H1 (cell line): ENCODE measurements around the gene ARHGAP12. TPM values are rescaled to one million over a fixed set of nuclear protein-coding genes. Genes with fewer than 3 reads are reported as not detected.

Source experiments
- CTCF ChIA-PET: fragments of 300-600 bp; sonication (Branson Sonifier 250); formaldehyde crosslinking; loops from one replicate; lab custom pipeline; 2021; ENCODE audit not compliant: partially characterized antibody; lab: Charles Lee
- POLR2A ChIA-PET: fragments of 300-600 bp; sonication (Branson Sonifier 250); formaldehyde crosslinking; loops from one replicate; lab custom pipeline; 2021; ENCODE audit warnings: inconsistent platforms; ENCODE audit not compliant: partially characterized antibody; lab: Charles Lee
- DNase-seq, 2 experiments: peaks; one replicate each; pipeline versions ENCODE4 v3.0.0 to v3.0.0-alpha.2; 2010 to 2022; ENCODE audit warnings: low spot score in 2 of 2, low read depth in 1 of 2, mixed read lengths in 1 of 2
- FAIRE-seq: peaks from 2 replicates; lab custom pipeline; 2011; peaks lifted over from hg19 to GRCh38; lab: Jason Lieb, UNC
- H2AFZ ChIP-seq: 2 replicates; pipeline ENCODE4 v1.8.1; 2012; ENCODE audit warnings: low read length, inconsistent platforms
- H2AK5ac ChIP-seq: 2 replicates; pipeline ENCODE4 v1.6.1; 2013; ENCODE audit warnings: low read depth, low read length
- H2BK120ac ChIP-seq: replicated peaks from 2 replicates; pipeline ENCODE3; 2013; ENCODE audit warnings: low read depth, low read length, inconsistent platforms
- H2BK12ac ChIP-seq: 2 replicates; pipeline ENCODE4 v1.6.1; 2013; ENCODE audit warnings: low read depth, low read length
- H2BK15ac ChIP-seq: 2 replicates; pipeline ENCODE4 v1.6.1; 2013; ENCODE audit warnings: low read length
- H2BK20ac ChIP-seq: 2 replicates; pipeline ENCODE4 v1.6.1; 2013; ENCODE audit warnings: low read length
- H2BK5ac ChIP-seq: 2 replicates; pipeline ENCODE4 v1.6.1; 2013; ENCODE audit warnings: low read depth, low read length
- H3K14ac ChIP-seq: 2 replicates; pipeline ENCODE4 v1.6.1; 2013; ENCODE audit warnings: inconsistent platforms; ENCODE audit not compliant: insufficient read length
- H3K18ac ChIP-seq: 2 replicates; pipeline ENCODE4 v1.6.1; 2013; ENCODE audit warnings: low read length; ENCODE audit errors: extremely low read depth
- H3K23ac ChIP-seq: 2 replicates; pipeline ENCODE4 v1.6.1; 2013; ENCODE audit warnings: inconsistent platforms; ENCODE audit not compliant: insufficient read length
- H3K23me2 ChIP-seq: 2 replicates; pipeline ENCODE4 v1.6.1; 2013; ENCODE audit warnings: low read depth, low read length
- H3K27ac ChIP-seq: 2 replicates; pipeline ENCODE4 v1.6.1; 2011; ENCODE audit warnings: low read depth, low read length, inconsistent platforms
- H3K27me3 ChIP-seq, 4 experiments: replicated peaks in 1 of 4; 1 replicate in 1 of 4; 2 replicates in 3 of 4; pipeline versions ENCODE4 v1.6.1 to v1.8.1; 2011 to 2013; ENCODE audit warnings: low read length in 3 of 4, mild to moderate bottlenecking in 3 of 4, inconsistent platforms in 2 of 4, mixed read lengths in 2 of 4, moderate library complexity in 1 of 4; ENCODE audit not compliant: control insufficient read depth in 3 of 4, insufficient read depth in 3 of 4; ENCODE audit errors: extremely low read depth in 1 of 4
- H3K36me3 ChIP-seq, 4 experiments: 2 replicates each; pipeline versions ENCODE4 v1.6.1 to v1.8.1; 2011 to 2013; ENCODE audit warnings: mild to moderate bottlenecking in 4 of 4, low read length in 3 of 4, moderate library complexity in 2 of 4, control low read depth in 1 of 4, inconsistent platforms in 1 of 4; ENCODE audit not compliant: insufficient read depth in 4 of 4, control insufficient read depth in 2 of 4
- H3K4ac ChIP-seq: replicated peaks from 2 replicates; pipeline ENCODE3; 2013; ENCODE audit warnings: low read length, low read depth, mixed read lengths, inconsistent platforms; ENCODE audit not compliant: insufficient read length
- H3K4me1 ChIP-seq, 4 experiments: replicated peaks in 1 of 4; 1 replicate in 1 of 4; 2 replicates in 3 of 4; pipeline versions ENCODE4 v1.6.1 to v1.8.1; 2011 to 2013; ENCODE audit warnings: low read length in 3 of 4, inconsistent platforms in 2 of 4, mixed read lengths in 1 of 4; ENCODE audit not compliant: insufficient read depth in 4 of 4, control insufficient read depth in 3 of 4
- H3K4me2 ChIP-seq, 2 experiments: 2 replicates each; pipeline versions ENCODE4 v1.6.1 to v1.8.1; 2011 to 2013; ENCODE audit warnings: low read depth in 2 of 2, low read length in 2 of 2, control low read depth in 1 of 2, inconsistent platforms in 1 of 2, mild to moderate bottlenecking in 1 of 2; ENCODE audit not compliant: insufficient read depth in 1 of 2
- H3K4me3 ChIP-seq, 4 experiments: fragments of 200-600, 300-600 bp in 1 of 4; sonication (generic), shearing (Covaris generic), sonication (Bioruptor Twin) in 1 of 4; 2 replicates each; pipeline versions ENCODE4 v1.5.1 to v1.8.1; 2011 to 2016; ENCODE audit warnings: low read length in 4 of 4, low read depth in 3 of 4, control low read depth in 2 of 4, inconsistent platforms in 2 of 4, mild to moderate bottlenecking in 2 of 4, mixed read lengths in 1 of 4, moderate library complexity in 1 of 4; ENCODE audit not compliant: insufficient read depth in 2 of 4; ENCODE audit errors: extremely low read depth in 1 of 4
- H3K56ac ChIP-seq: replicated peaks from 2 replicates; pipeline ENCODE3; 2013; ENCODE audit warnings: low read depth, mild to moderate bottlenecking, mixed read lengths, low read length, inconsistent platforms; ENCODE audit not compliant: insufficient read length
- H3K79me1 ChIP-seq: 2 replicates; pipeline ENCODE4 v1.6.1; 2013; ENCODE audit warnings: low read depth, low read length, control low read depth
- H3K79me2 ChIP-seq, 2 experiments: 2 replicates each; pipeline versions ENCODE4 v1.6.1 to v1.8.1; 2012 to 2013; ENCODE audit warnings: low read length in 2 of 2, mild to moderate bottlenecking in 2 of 2, inconsistent platforms in 1 of 2; ENCODE audit not compliant: insufficient read depth in 2 of 2, control insufficient read depth in 1 of 2
- H3K9ac ChIP-seq, 4 experiments: replicated peaks in 1 of 4; 1 replicate in 1 of 4; 2 replicates in 3 of 4; pipeline versions ENCODE4 v1.6.1 to v1.8.1; 2011 to 2013; ENCODE audit warnings: low read depth in 3 of 4, low read length in 3 of 4, control low read depth in 2 of 4, mild to moderate bottlenecking in 2 of 4, moderate library complexity in 2 of 4, inconsistent platforms in 1 of 4; ENCODE audit errors: extremely low read depth in 1 of 4
- H3K9me3 ChIP-seq, 2 experiments: 2 replicates each; pipeline versions ENCODE4 v1.6.1 to v1.8.1; 2012 to 2013; ENCODE audit warnings: mild to moderate bottlenecking in 2 of 2, moderate library complexity in 2 of 2, control low read depth in 1 of 2, inconsistent platforms in 1 of 2, low read depth in 1 of 2, low read length in 1 of 2, mixed read lengths in 1 of 2; ENCODE audit not compliant: insufficient read depth in 2 of 2
- H4K20me1 ChIP-seq, 2 experiments: replicated peaks in 1 of 2; 2 replicates each; pipeline versions ENCODE3 to v1.8.1; 2011 to 2013; ENCODE audit warnings: inconsistent platforms in 2 of 2, low read length in 2 of 2, mild to moderate bottlenecking in 1 of 2; ENCODE audit not compliant: insufficient read depth in 2 of 2, control insufficient read depth in 1 of 2
- H4K5ac ChIP-seq: 2 replicates; pipeline ENCODE4 v1.6.1; 2013; ENCODE audit warnings: low read length, low read depth, mixed read lengths, inconsistent platforms; ENCODE audit not compliant: insufficient read length
- H4K8ac ChIP-seq: 2 replicates; pipeline ENCODE4 v1.8.0; 2013; ENCODE audit warnings: mild to moderate bottlenecking, moderate library complexity, low read length, inconsistent platforms; ENCODE audit not compliant: insufficient read depth; ENCODE audit errors: extremely low read depth
- H4K91ac ChIP-seq: replicated peaks from 2 replicates; pipeline ENCODE3; 2013; ENCODE audit warnings: low read length, mixed read lengths, inconsistent platforms; ENCODE audit not compliant: insufficient read length
- CTCF ChIP-seq, 3 experiments: IDR thresholded peaks; 1 replicate in 2 of 3; 2 replicates in 1 of 3; pipeline versions ENCODE4 v1.5.1 to v1.6.1; 2011; ENCODE audit warnings: low read length in 3 of 3, mild to moderate bottlenecking in 3 of 3, inconsistent platforms in 2 of 3, low read depth in 1 of 3, moderate library complexity in 1 of 3; ENCODE audit not compliant: insufficient read depth in 1 of 3; ENCODE audit errors: control extremely low read depth in 1 of 3
- HDAC6 ChIP-seq: IDR thresholded peaks from one replicate; pipeline ENCODE4 v1.7.1; 2012; ENCODE audit warnings: low read depth, mild to moderate bottlenecking, inconsistent platforms, low read length, moderate library complexity
- RAD21 ChIP-seq, 2 experiments: IDR thresholded peaks in 1 of 2; conservative IDR thresholded peaks in 1 of 2; 2 replicates each; pipeline ENCODE4 v1.6.1; 2011; ENCODE audit warnings: low read depth in 2 of 2, low read length in 2 of 2, improper control_type of control experiment in 1 of 2, inconsistent platforms in 1 of 2, mild to moderate bottlenecking in 1 of 2, moderate library complexity in 1 of 2
- RFX5 ChIP-seq: IDR thresholded peaks from 2 replicates; pipeline ENCODE4 v1.6.1; 2011; ENCODE audit warnings: low read depth, low read length, improper control_type of control experiment, borderline replicate concordance
- SUZ12 ChIP-seq: fragments of 200-600 bp; sonication (generic); IDR thresholded peaks from 2 replicates; pipeline ENCODE4 v1.6.1; 2012; ENCODE audit warnings: mild to moderate bottlenecking, inconsistent platforms, low read length, moderate library complexity, mixed read lengths
- TBP ChIP-seq: IDR thresholded peaks from 2 replicates; pipeline ENCODE4 v1.6.1; 2011; ENCODE audit warnings: low read depth, low read length, improper control_type of control experiment
- WGBS, 2 experiments: shearing (Covaris generic) in 1 of 2; methylation state at CpG; one replicate each; pipeline versions ENCODE4 v1.1.6 to v1.1.7; 2013 to 2015; ENCODE audit warnings: low lambda C conversion rate in 2 of 2, mixed read lengths in 2 of 2, inconsistent platforms in 1 of 2, low coverage in 1 of 2, missing lambda C conversion rate in 1 of 2; ENCODE audit not compliant: insufficient replicate concordance in 2 of 2, insufficient coverage in 1 of 2, insufficient read length in 1 of 2; ENCODE audit errors: extremely low coverage in 1 of 2, missing lambda C conversion rate in 1 of 2; 5-methylcytosine and 5-hydroxymethylcytosine counted together
- polyA plus RNA-seq, 7 experiments: library from polyadenylated mRNA; depleted of rRNA in 3 of 7; stranded (reverse) in 5 of 7; unstranded in 2 of 7; fragments of >200 nt in 5 of 7; fragments of 200-250 nt in 2 of 7; gene quantifications; 1 replicate in 5 of 7; 2 replicates in 1 of 7; 4 replicates in 1 of 7; pipeline versions ENCODE4 v1.2.1 to v1.2.3, GENCODE V29; 2011 to 2013; ENCODE audit warnings: missing spikeins in 2 of 7, mixed read lengths in 2 of 7
- total RNA-seq: library from RNA; stranded (reverse); fragmentation: NEBNext Ultra II Directional; extraction: Animal tissue kit (Norgen Biotek cat#: 25700); gene quantifications from 2 replicates; pipeline ENCODE4 v1.2.1, GENCODE V29; 2021

Gene ARHGAP12
- total and polyA plus RNA-seq, 2 of the 8 experiments (the other 6 are each of a cell fraction or from before 2014, with no cell fraction given) = 10.1 to 39.0 TPM

GRCh38 chr10:31808258-31809218, 120.1 kb downstream of the ARHGAP12 start:
- H3K4me1 ChIP-seq = no peaks in the 10 kb centered on the region
- ChIA-PET CTCF (interaction anchor here (0.7 to 1.7 kb wide), 10 partner anchors 9 to 1059 kb away, joined by 3 to 6 read pairs (median 3); no protein-coding TSS in a partner anchor), POLR2A (no interaction called here)
- FAIRE-seq = peak; percentile 74
- H3K79me1 ChIP-seq = no peaks in the 10 kb centered on the region
- TF ChIP-seq TBP (no peak), HDAC6 (no peak), RFX5 (no peak), CTCF (IDR thresholded peaks at IDR 0.05; ENCODE audit: control extremely low read depth in 1 of 3, insufficient read depth in 1 of 3, low read depth in 1 of 3, low read length in 3 of 3) (peak in 2 of 3 experiments; percentile 13 to 36; a peak in 2 of 4 replicates), RAD21 (IDR thresholded peaks at IDR 0.05 in 1 of 2, conservative IDR thresholded peaks at IDR 0.05 in 1 of 2; ENCODE audit: low read depth in 2 of 2, low read length in 2 of 2) (peak; percentile 57 to 62), SUZ12 (no peak)
- no peak for DNase-seq
- H4K8ac ChIP-seq = no peak overlapping the region
- no peaks in the 10 kb centered on the region for H4K20me1 ChIP-seq
- no peak overlapping the region for H2BK120ac ChIP-seq
- H3K18ac ChIP-seq = no peak overlapping the region
- no peak overlapping the region for H3K56ac ChIP-seq
- no peaks in the 10 kb centered on the region for H3K23me2 ChIP-seq
- no peak overlapping the region for H3K4me3 ChIP-seq
- no peak overlapping the region for H3K4ac ChIP-seq
- H3K27me3 ChIP-seq = no peaks in the 10 kb centered on the region
- H3K14ac ChIP-seq = no peak overlapping the region
- no peak overlapping the region for H3K9ac ChIP-seq
- H4K5ac ChIP-seq = no peak overlapping the region
- no peaks in the 10 kb centered on the region for H3K79me2 ChIP-seq
- no peak overlapping the region for H2BK12ac ChIP-seq
- H4K91ac ChIP-seq = no peak overlapping the region
- H2AK5ac ChIP-seq = no peak overlapping the region
- no peak overlapping the region for H2BK20ac ChIP-seq
- no peak overlapping the region for H2AFZ ChIP-seq
- no peak overlapping the region for H3K23ac ChIP-seq
- no peak overlapping the region for H3K27ac ChIP-seq
- H2BK5ac ChIP-seq = no peak overlapping the region
- no peak overlapping the region for H2BK15ac ChIP-seq
- no peak overlapping the region for H3K4me2 ChIP-seq
- WGBS, 2 experiments = 94% methylated on average over 6 of the region's 6 CpGs; no CpG with 5 or more reads in 1 of the 2 experiments
- H3K36me3 ChIP-seq = peaks cover 0 to 19% (median 4%) of the 10 kb centered on the region in 4 experiments; a peak in 4 of 8 replicates
- H3K9me3 ChIP-seq = no peaks in the 10 kb centered on the region
